ENCODE measurements around the gene NOS2.
"Not testable (repeated sequence)": the region's sequence is repeated elsewhere in the genome, so short reads cannot be mapped to it uniquely, and the experiment has no call there.

Gene NOS2

GRCh38 chr17:27800522-27800921, at the start of gene NOS2:
NOS2 (minus strand) TSS chr17:27800529; CDS start chr17:27798809, 1,720 bp downstream.
- no peak for DNase-seq

GRCh38 chr17:27849474-27850185, 49.3 kb upstream of the NOS2 start:
- DNase-seq = no peak

GRCh38 chr17:27848931-27849330, 48.6 kb upstream of the NOS2 start:
- DNase-seq = no peak

- DNase-seq = not testable (repeated sequence)
Observed at GRCh38 chr17:27846808-27847307, 46.5 kb upstream of the NOS2 start.

GRCh38 chr17:27846042-27846655, 45.8 kb upstream of the NOS2 start:
- peak; percentile 48 for DNase-seq

GRCh38 chr17:27845264-27846041, 45.1 kb upstream of the NOS2 start:
- DNase-seq = no peak

- no peak for DNase-seq
Observed at GRCh38 chr17:27840688-27841087, 40.4 kb upstream of the NOS2 start.

- not testable (repeated sequence) for DNase-seq
Observed at GRCh38 chr17:27840406-27840678, 40.0 kb upstream of the NOS2 start.

- not testable (repeated sequence) for DNase-seq
Observed at GRCh38 chr17:27839571-27840405, 39.5 kb upstream of the NOS2 start.

- DNase-seq = not testable (repeated sequence)
Observed at GRCh38 chr17:27838607-27839006, 38.3 kb upstream of the NOS2 start.

- DNase-seq = not testable (repeated sequence)
Observed at GRCh38 chr17:27837769-27838168, 37.4 kb upstream of the NOS2 start.

- no peak for DNase-seq
Observed at GRCh38 chr17:27836651-27837050, 36.3 kb upstream of the NOS2 start.

GRCh38 chr17:27834571-27834970, 34.2 kb upstream of the NOS2 start:
- no peak for DNase-seq

GRCh38 chr17:27832831-27833230, 32.5 kb upstream of the NOS2 start:
- no peak for DNase-seq

- DNase-seq = not testable (repeated sequence)
Observed at GRCh38 chr17:27829888-27830287, 29.6 kb upstream of the NOS2 start.

GRCh38 chr17:27829143-27829711, 28.9 kb upstream of the NOS2 start:
- not testable (repeated sequence) for DNase-seq

GRCh38 chr17:27825459-27825858, 25.1 kb upstream of the NOS2 start:
- DNase-seq = no peak

- no peak for DNase-seq
Observed at GRCh38 chr17:27824745-27825144, 24.4 kb upstream of the NOS2 start.

GRCh38 chr17:27824176-27824715, 23.9 kb upstream of the NOS2 start:
- DNase-seq = no peak

GRCh38 chr17:27822108-27822507, 21.8 kb upstream of the NOS2 start:
- not testable (repeated sequence) for DNase-seq

- no peak for DNase-seq
Observed at GRCh38 chr17:27821318-27821717, 21.0 kb upstream of the NOS2 start.

GRCh38 chr17:27819145-27819544, 18.8 kb upstream of the NOS2 start:
- DNase-seq = no peak

Data from CD4-positive, alpha-beta T cell treated with Interleukin-10 for 1 hour (primary cell).